Loucy (cell line): ENCODE data around the gene SUCLG2.

Experiments
- H2AFZ ChIP-seq: fragments of 200-600 bp; sonication (generic); 2 replicates; pipeline ENCODE4 v1.6.0; 2016; ENCODE audit warnings: antibody characterized with exemption, mild to moderate bottlenecking, low read length, moderate library complexity
- H3F3A ChIP-seq: fragments of 200-600 bp; 2 replicates; pipeline ENCODE4 v1.6.0; 2016; ENCODE audit warnings: antibody characterized with exemption, low read depth, mild to moderate bottlenecking
- H3K27me3 ChIP-seq: fragments of 200-600 bp; sonication (generic); 2 replicates; pipeline ENCODE4 v1.6.1; 2014; ENCODE audit warnings: low read length, mild to moderate bottlenecking; ENCODE audit not compliant: insufficient read depth, poor library complexity, severe bottlenecking
- H3K36me3 ChIP-seq: fragments of 200-600 bp; sonication (generic); 2 replicates; pipeline ENCODE4 v1.6.1; 2016; ENCODE audit warnings: low read length; ENCODE audit not compliant: insufficient read depth
- H3K4me1 ChIP-seq: fragments of 200-600 bp; sonication (generic); 2 replicates; pipeline ENCODE4 v1.5.1; 2014; ENCODE audit warnings: low read length, mild to moderate bottlenecking; ENCODE audit not compliant: insufficient read depth, poor library complexity, severe bottlenecking
- H3K4me2 ChIP-seq: fragments of 200-600 bp; sonication (generic); 2 replicates; pipeline ENCODE4 v1.6.0; 2014; ENCODE audit warnings: antibody characterized with exemption, low read length, low read depth, mild to moderate bottlenecking; ENCODE audit not compliant: poor library complexity, severe bottlenecking
- H3K4me3 ChIP-seq: fragments of 200-600 bp; sonication (generic); 2 replicates; pipeline ENCODE4 v1.5.1; 2014; ENCODE audit warnings: low read length, mild to moderate bottlenecking, mixed read lengths; ENCODE audit not compliant: poor library complexity, severe bottlenecking
- H3K79me2 ChIP-seq: fragments of 200-600 bp; sonication (generic); 2 replicates; pipeline ENCODE4 v1.6.1; 2014; ENCODE audit warnings: low read length; ENCODE audit not compliant: insufficient read depth
- H3K9ac ChIP-seq: fragments of 200-600 bp; sonication (generic); 2 replicates; pipeline ENCODE4 v1.6.0; 2014; ENCODE audit warnings: mild to moderate bottlenecking, low read depth, low read length, moderate library complexity; ENCODE audit not compliant: poor library complexity, severe bottlenecking
- H3K9me2 ChIP-seq: fragments of 200-600 bp; sonication (generic); replicated peaks from 2 replicates; pipeline ENCODE4 v1.6.1; 2016; ENCODE audit warnings: low read depth, low read length, mixed read lengths
- H3K9me3 ChIP-seq: fragments of 200-600 bp; sonication (generic); 2 replicates; pipeline ENCODE4 v1.6.1; 2014; ENCODE audit warnings: mild to moderate bottlenecking, antibody characterized with exemption, low read length, low read depth; ENCODE audit not compliant: insufficient read depth
- H4K20me1 ChIP-seq: fragments of 200-600 bp; sonication (generic); 2 replicates; pipeline ENCODE4 v1.6.0; 2014; ENCODE audit warnings: antibody characterized with exemption, low read length, mild to moderate bottlenecking; ENCODE audit not compliant: insufficient read depth, poor library complexity, severe bottlenecking
- CTCF ChIP-seq: fragments of 200-600 bp; sonication (generic); conservative IDR thresholded peaks from 2 replicates; pipeline ENCODE4 v1.5.1; 2014; ENCODE audit warnings: mild to moderate bottlenecking, antibody characterized with exemption, low read length
- EZH2phosphoT487 ChIP-seq: fragments of 200-600 bp; IDR thresholded peaks from 2 replicates; pipeline ENCODE4 v1.6.1; 2018; ENCODE audit warnings: antibody characterized with exemption, mild to moderate bottlenecking, moderate library complexity, borderline replicate concordance

Gene SUCLG2

DNA sequence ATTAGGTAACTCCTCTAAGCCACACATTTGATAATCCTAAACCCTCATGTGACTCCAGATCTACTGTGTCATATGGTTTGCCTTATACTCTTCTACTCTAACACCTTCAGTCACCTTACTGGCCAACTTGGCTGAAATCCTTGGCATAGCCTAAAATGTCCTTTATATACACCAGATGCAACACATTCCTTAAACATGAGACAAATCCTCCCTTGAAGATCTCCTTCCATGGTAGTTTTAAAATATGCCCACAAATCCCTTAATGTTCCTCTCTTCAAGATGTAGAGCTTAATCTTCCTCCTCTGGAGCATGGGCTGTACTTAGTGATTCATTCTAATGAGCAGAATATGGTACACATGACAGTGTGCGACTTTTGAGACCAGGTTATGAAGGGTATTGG is 238.9 kb downstream of the SUCLG2 start:
- no peaks in the 10 kb centered on the region for H3K79me2 ChIP-seq
- no peak overlapping the region for H3K9ac ChIP-seq
- H3K4me2 ChIP-seq, result no peak overlapping the region
- no peaks in the 10 kb centered on the region for H3F3A ChIP-seq
- no peaks in the 10 kb centered on the region for H3K9me2 ChIP-seq
- H3K4me3 ChIP-seq, result no peak overlapping the region
- H2AFZ ChIP-seq, result no peak overlapping the region
- H3K27me3 ChIP-seq, result no peaks in the 10 kb centered on the region
- H3K4me1 ChIP-seq, result no peaks in the 10 kb centered on the region
- no peaks in the 10 kb centered on the region for H3K9me3 ChIP-seq
- TF ChIP-seq CTCF (no peak), EZH2phosphoT487 (no peak)
- H4K20me1 ChIP-seq, result no peaks in the 10 kb centered on the region
- H3K36me3 ChIP-seq, result no peaks in the 10 kb centered on the region

- H3K36me3 ChIP-seq, result no peaks in the 10 kb centered on the region
- no peak overlapping the region for H3K4me3 ChIP-seq
- no peaks in the 10 kb centered on the region for H3K4me1 ChIP-seq
- H3K9ac ChIP-seq, result no peak overlapping the region
- H2AFZ ChIP-seq, result no peak overlapping the region
- H3K4me2 ChIP-seq, result no peak overlapping the region
- H3K79me2 ChIP-seq, result no peaks in the 10 kb centered on the region
- H3F3A ChIP-seq, result no peaks in the 10 kb centered on the region
- no peaks in the 10 kb centered on the region for H3K9me2 ChIP-seq
- H3K9me3 ChIP-seq, result no peaks in the 10 kb centered on the region
- no peaks in the 10 kb centered on the region for H3K27me3 ChIP-seq
- H4K20me1 ChIP-seq, result no peaks in the 10 kb centered on the region
- TF ChIP-seq EZH2phosphoT487 (no peak), CTCF (no peak)
Measured at GRCh38 chr3:67414740-67415139, 239.7 kb downstream of the SUCLG2 start.

DNA sequence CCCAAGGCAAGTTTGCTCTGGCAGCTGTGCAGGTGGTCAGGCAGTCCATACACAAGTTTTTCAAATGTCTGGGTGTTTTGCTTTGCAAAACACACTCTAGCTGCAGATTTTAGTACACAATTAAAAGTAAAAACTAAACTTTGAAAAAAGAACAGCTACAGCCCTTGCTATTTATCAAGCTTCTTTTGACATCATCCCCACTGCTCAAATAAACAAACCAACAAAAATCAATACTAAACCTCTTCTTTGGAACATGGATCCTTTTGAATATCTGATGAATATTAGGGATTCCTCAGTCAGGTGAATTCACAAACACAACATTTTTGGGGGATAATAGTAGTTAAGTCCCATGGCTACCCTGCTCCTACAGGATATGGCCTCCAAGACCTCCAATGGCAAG is 249.2 kb downstream of the SUCLG2 start:
- no peak overlapping the region for H2AFZ ChIP-seq
- H3K4me2 ChIP-seq, result no peak overlapping the region
- H3K4me1 ChIP-seq, result no peaks in the 10 kb centered on the region
- no peak overlapping the region for H3K9ac ChIP-seq
- no peaks in the 10 kb centered on the region for H3K27me3 ChIP-seq
- H3K79me2 ChIP-seq, result no peaks in the 10 kb centered on the region
- no peaks in the 10 kb centered on the region for H3F3A ChIP-seq
- H3K36me3 ChIP-seq, result no peaks in the 10 kb centered on the region
- no peaks in the 10 kb centered on the region for H3K9me3 ChIP-seq
- H3K9me2 ChIP-seq, result no peaks in the 10 kb centered on the region
- TF ChIP-seq EZH2phosphoT487 (no peak), CTCF (no peak)
- H3K4me3 ChIP-seq, result no peak overlapping the region
- H4K20me1 ChIP-seq, result no peaks in the 10 kb centered on the region
